OCI-LY3 (cell line): ENCODE results near the gene RBSN.
A peak's percentile ranks its signal among the peaks of the same experiment; 100 is the strongest.

Experiments used
- H2AFZ ChIP-seq: fragments of 200-600, 300-600 bp; shearing (Covaris generic); 2 replicates; pipeline ENCODE4 v1.6.0; 2014; ENCODE audit warnings: antibody characterized with exemption, low read depth, low read length
- H3K27ac ChIP-seq: fragments of 200-600, 300-600 bp; sonication (generic); 2 replicates; pipeline ENCODE4 v1.5.1; 2014; ENCODE audit warnings: mild to moderate bottlenecking, low read length, moderate library complexity, mixed read lengths
- H3K27me3 ChIP-seq: fragments of 200-600, 300-600 bp; sonication (generic); 2 replicates; pipeline ENCODE4 v1.6.1; 2014; ENCODE audit warnings: low read depth, low read length, mixed read lengths
- H3K36me3 ChIP-seq: fragments of 200-600, 300-600 bp; sonication (generic); replicated peaks from 2 replicates; pipeline ENCODE3; 2014; ENCODE audit warnings: low read depth, low read length, mixed read lengths
- H3K4me1 ChIP-seq: fragments of 300-600, 200-600 bp; sonication (generic); 2 replicates; pipeline ENCODE4 v1.6.1; 2014; ENCODE audit warnings: low read length, mixed read lengths
- H3K4me2 ChIP-seq: fragments of 200-600, 300-600 bp; sonication (generic); 2 replicates; pipeline ENCODE4 v1.6.1; 2014; ENCODE audit warnings: low read length, mixed read lengths
- H3K4me3 ChIP-seq: fragments of 300-600, 200-600 bp; sonication (generic); 2 replicates; pipeline ENCODE4 v1.5.1; 2014; ENCODE audit warnings: antibody characterized with exemption, mild to moderate bottlenecking, low read length, moderate library complexity
- H3K79me2 ChIP-seq: fragments of 300-600, 200-600 bp; shearing (Covaris generic); 2 replicates; pipeline ENCODE4 v1.6.1; 2014; ENCODE audit warnings: mild to moderate bottlenecking, low read length, mixed read lengths
- H3K9ac ChIP-seq: fragments of 300-600, 200-600 bp; shearing (Covaris generic); 2 replicates; pipeline ENCODE4 v1.6.0; 2014; ENCODE audit warnings: mild to moderate bottlenecking, low read length, moderate library complexity
- H3K9me3 ChIP-seq: fragments of 200-600, 300-600 bp; shearing (Covaris generic); 2 replicates; pipeline ENCODE4 v1.6.1; 2014; ENCODE audit warnings: low read length, mixed read lengths; ENCODE audit not compliant: insufficient read depth
- H4K20me1 ChIP-seq: fragments of 200-600, 300-600 bp; sonication (generic); 2 replicates; pipeline ENCODE4 v1.6.1; 2016; ENCODE audit warnings: low read length, mixed read lengths; ENCODE audit not compliant: insufficient read depth
- EZH2phosphoT487 ChIP-seq: fragments of 200-600 bp; shearing (Covaris generic); IDR thresholded peaks from 2 replicates; pipeline ENCODE4 v1.6.1; 2018; ENCODE audit warnings: antibody characterized with exemption, mixed run types, low read depth
- TF ChIP-seq, protein P1 (sequence below): fragments of 200-600, 300-600 bp; sonication (generic); IDR thresholded peaks from 2 replicates; pipeline ENCODE4 v1.5.1; 2014; ENCODE audit warnings: antibody characterized with exemption, low read length, low read depth

The RBSN gene

GRCh38 chr3:15064299-15064834 lies 34.6 kb downstream of the RBSN start:
- H3K9me3 ChIP-seq, result no peaks in the 10 kb centered on the region
- peaks cover 15% of the 10 kb centered on the region for H3K36me3 ChIP-seq
- TF ChIP-seq EZH2phosphoT487, result no peak
- TF ChIP-seq, protein P1, sequence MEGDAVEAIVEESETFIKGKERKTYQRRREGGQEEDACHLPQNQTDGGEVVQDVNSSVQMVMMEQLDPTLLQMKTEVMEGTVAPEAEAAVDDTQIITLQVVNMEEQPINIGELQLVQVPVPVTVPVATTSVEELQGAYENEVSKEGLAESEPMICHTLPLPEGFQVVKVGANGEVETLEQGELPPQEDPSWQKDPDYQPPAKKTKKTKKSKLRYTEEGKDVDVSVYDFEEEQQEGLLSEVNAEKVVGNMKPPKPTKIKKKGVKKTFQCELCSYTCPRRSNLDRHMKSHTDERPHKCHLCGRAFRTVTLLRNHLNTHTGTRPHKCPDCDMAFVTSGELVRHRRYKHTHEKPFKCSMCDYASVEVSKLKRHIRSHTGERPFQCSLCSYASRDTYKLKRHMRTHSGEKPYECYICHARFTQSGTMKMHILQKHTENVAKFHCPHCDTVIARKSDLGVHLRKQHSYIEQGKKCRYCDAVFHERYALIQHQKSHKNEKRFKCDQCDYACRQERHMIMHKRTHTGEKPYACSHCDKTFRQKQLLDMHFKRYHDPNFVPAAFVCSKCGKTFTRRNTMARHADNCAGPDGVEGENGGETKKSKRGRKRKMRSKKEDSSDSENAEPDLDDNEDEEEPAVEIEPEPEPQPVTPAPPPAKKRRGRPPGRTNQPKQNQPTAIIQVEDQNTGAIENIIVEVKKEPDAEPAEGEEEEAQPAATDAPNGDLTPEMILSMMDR, result no peak
- H3K79me2 ChIP-seq, result peaks cover 39% of the 10 kb centered on the region
- peaks cover 15% of the 10 kb centered on the region; the same call in 1 of the 2 replicates for H4K20me1 ChIP-seq
- H2AFZ ChIP-seq, result 0 out of 2 replicates have a peak overlapping the region, but pooled peaks have one; percentile 44
- peak overlapping the region; percentile 39; the same call in 1 of the 2 replicates for H3K27ac ChIP-seq
- H3K4me2 ChIP-seq, result peak overlapping the region; percentile 92
- H3K4me1 ChIP-seq, result peaks cover 17% of the 10 kb centered on the region
- peak overlapping the region; percentile 88 for H3K4me3 ChIP-seq
- H3K9ac ChIP-seq, result peak overlapping the region; percentile 87
- H3K27me3 ChIP-seq, result no peaks in the 10 kb centered on the region

DNA sequence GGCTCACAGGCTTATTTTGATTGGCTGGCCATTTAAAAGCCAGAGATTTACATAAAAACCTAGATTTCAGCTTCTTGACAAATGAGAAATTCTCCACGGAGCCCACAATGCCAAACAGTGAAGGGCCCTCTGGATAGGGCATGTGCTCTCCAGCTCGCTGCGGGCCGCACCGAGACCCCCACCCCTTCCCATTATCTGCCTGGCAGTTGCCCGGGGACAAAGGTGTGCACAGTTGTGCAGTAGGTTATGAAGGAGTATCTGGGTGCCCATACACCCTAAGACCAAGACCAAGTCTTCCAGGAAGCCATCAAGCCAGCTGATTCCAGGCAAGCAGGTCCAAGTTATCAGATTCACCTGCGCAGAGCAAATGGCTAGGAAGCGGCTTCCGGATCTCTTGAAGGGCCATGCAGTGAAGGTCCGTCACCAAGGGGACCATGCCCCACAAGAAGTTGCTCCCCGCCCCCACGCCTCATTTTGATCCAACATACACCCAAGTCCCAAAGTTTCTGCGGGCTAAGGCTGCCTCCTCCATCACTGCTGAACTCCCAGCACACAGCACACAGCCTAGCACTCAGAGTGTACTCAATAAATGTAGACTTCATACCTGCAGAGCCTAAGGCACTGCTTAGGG lies 35.2 kb downstream of the RBSN start:
- TF ChIP-seq, protein P1, result no peak
- no peak for TF ChIP-seq EZH2phosphoT487
- no peak overlapping the region for H3K27ac ChIP-seq

GRCh38 chr3:15063238-15063637 lies 35.7 kb downstream of the RBSN start:
- Histone ChIP-seq H3K27ac (no peak overlapping the region), H2AFZ (no peak overlapping the region), H3K9me3 (no peaks in the 10 kb centered on the region), H3K4me3 (peak overlapping the region; percentile 88; the same call in 1 of the 2 replicates), H3K79me2 (peaks cover 50% of the 10 kb centered on the region), H3K27me3 (no peaks in the 10 kb centered on the region), H4K20me1 (peaks cover 12% of the 10 kb centered on the region; the same call in 1 of the 2 replicates), H3K9ac (no peak overlapping the region), H3K4me1 (peaks cover 17% of the 10 kb centered on the region), H3K4me2 (peak overlapping the region; percentile 92), H3K36me3 (peaks cover 24% of the 10 kb centered on the region)
- TF ChIP-seq, protein P1, result no peak
- no peak for TF ChIP-seq EZH2phosphoT487

More for the DNA sequence above, 35.2 kb downstream of the RBSN start:
- Histone ChIP-seq H3K4me2 (peak overlapping the region; percentile 92), H3K9me3 (no peaks in the 10 kb centered on the region), H3K4me1 (peaks cover 17% of the 10 kb centered on the region), H2AFZ (no peak overlapping the region), H4K20me1 (peaks cover 12% of the 10 kb centered on the region; the same call in 1 of the 2 replicates), H3K4me3 (peak overlapping the region; percentile 88), H3K79me2 (peaks cover 45% of the 10 kb centered on the region), H3K36me3 (peaks cover 18% of the 10 kb centered on the region), H3K27me3 (no peaks in the 10 kb centered on the region), H3K9ac (peak overlapping the region; percentile 87)

DNA sequence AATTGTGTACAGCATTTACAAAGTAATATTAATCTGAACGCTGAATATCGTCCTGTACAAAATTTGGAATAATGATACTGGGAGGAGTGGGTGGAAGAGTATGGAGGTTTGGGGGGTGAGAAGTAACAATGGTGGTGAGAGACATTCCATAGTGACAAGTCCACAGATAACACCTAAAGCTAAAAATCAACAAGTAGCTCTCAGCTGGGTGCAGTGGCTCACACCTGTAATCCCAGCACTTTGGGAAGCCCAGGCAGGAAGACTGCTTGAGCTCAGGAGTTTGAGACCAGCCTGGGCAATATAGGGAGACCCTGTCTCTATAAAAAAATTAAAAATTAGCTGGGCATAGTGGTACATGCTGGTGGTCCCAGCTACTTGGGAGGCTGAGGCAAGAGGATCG lies 38.9 kb downstream of the RBSN start:
- H3K4me2 ChIP-seq, result no peak overlapping the region
- H3K27ac ChIP-seq, result no peak overlapping the region
- H3K9me3 ChIP-seq, result no peaks in the 10 kb centered on the region
- H3K79me2 ChIP-seq, result peaks cover 80% of the 10 kb centered on the region
- TF ChIP-seq, protein P1, result no peak
- H3K36me3 ChIP-seq, result peaks cover 45% of the 10 kb centered on the region
- H3K4me1 ChIP-seq, result peaks cover 17% of the 10 kb centered on the region
- H3K4me3 ChIP-seq, result no peak overlapping the region
- peaks cover 19% of the 10 kb centered on the region for H4K20me1 ChIP-seq
- no peaks in the 10 kb centered on the region for H3K27me3 ChIP-seq
- no peak overlapping the region for H3K9ac ChIP-seq
- H2AFZ ChIP-seq, result no peak overlapping the region
